ENCODE data around the gene AIP. TPM values are rescaled to one million over a fixed set of nuclear protein-coding genes. Genes with fewer than 3 reads are reported as not detected.

The AIP gene
- total RNA-seq, 1 donor from 2014 or later, result 56.4 TPM

- DNase-seq (ENCODE audit: low read depth), result no peak
Measured at GRCh38 chr11:67492801-67493547, 10.1 kb downstream of the AIP start.

DNA sequence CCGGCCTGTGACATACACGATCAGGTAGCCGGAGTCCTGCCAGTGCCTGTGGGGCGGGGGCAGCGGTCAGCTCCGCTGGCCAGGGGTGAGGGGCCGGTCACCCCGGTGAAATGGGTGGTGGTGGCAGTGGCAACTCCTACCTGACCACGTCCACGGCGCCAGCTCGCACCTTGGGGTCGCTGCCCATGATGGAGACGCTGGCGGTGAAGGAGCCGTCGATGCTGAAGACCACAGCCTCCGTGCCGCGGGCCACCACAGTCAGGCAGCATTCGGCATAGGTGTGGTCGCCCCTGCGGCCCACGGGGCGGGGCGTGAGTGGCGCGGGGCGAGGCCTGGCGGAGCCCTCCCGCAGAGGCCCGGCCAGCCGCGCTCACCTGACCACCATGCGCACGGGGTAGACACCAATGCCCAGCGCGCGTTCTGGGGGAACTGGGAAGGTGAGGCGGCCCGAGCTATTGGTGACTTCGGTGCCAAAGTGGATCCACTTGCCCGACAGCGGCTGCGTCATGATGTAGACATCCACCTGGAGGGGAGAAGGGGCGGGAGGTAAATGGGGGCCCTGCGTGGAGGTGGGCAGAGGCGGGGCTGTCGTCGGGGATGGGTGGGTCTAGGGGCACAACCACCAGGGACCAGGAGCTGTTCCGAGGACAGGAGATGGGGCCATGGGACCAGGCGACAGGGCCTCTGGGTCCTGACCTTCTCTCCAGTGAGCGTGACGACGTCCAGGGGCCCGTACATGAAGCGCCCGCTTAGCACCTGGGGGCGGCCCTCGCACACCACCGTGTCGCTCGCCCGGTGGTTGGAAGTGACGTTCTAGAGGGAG, 10.9 kb downstream of the AIP start:
- DNase-seq (ENCODE audit: low read depth), result no peak

DNA sequence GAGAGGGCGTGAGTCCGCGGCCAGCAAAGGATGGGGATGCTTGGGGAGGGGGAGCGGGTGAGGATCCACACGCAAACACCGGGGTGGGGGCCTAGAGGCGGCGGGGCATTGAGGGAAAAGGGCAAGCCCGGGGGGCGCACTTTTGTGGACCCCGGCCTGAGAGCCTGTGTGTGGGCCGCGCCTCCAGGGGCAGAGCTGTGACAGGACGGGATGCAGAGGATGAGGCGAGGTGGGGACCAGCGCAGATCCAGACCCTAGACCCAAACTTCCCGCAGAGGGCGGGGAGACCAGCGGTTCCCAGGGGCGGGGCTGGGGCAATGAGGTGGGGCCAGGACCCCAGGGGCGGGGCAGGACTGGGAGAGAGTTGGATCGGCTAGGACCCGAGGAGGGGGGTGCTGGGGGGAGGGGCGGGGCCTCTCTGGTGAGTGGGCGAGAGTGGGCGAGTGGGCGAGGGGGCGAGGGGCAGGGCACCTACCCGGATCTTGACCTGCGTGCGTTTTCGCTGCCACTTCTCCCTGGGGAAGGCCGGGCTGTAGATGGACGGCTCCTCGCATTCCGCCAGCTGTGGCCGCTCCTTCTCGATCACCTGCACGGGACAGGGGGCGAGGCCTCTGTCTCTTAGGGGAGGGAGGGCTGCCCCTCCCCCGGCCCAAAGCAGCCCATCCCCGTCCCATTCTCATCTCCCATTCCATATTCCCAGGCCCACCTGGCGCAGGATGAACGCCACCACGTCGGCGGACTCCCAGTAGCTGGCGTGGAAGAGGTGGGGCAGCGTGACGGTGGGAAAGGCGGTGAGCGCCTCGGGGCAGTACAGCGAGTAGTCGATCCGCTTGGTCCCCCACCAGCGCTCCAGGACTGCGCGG, 11.8 kb downstream of the AIP start:
- DNase-seq (ENCODE audit: low read depth), result no peak

- no peak for DNase-seq (ENCODE audit: low read depth)
Measured at GRCh38 chr11:67495234-67496005, 12.6 kb downstream of the AIP start.

DNA sequence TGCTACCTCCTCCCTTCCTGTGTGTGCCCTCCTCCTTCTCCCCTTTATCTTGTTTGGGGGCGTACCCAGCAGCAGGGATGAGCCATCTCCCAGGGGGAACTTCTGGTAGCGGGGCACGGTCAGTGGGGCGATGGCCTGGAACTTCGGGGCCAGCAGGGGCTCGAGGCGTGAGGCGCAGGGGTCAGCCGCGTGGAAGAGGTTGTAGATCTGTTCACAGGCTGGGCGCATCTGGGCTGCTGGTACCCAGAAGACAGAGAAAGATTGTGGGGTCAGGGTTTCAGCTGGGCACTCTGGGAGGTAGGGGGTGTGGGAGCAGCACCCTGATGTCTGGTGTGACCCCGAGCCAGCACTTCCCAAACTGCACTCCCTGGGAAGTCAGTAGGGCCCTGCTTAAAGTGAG, 13.3 kb downstream of the AIP start:
- DNase-seq (ENCODE audit: low read depth), result no peak

GRCh38 chr11:67497656-67498291, 14.9 kb downstream of the AIP start:
- DNase-seq (ENCODE audit: low read depth), result no peak

DNA sequence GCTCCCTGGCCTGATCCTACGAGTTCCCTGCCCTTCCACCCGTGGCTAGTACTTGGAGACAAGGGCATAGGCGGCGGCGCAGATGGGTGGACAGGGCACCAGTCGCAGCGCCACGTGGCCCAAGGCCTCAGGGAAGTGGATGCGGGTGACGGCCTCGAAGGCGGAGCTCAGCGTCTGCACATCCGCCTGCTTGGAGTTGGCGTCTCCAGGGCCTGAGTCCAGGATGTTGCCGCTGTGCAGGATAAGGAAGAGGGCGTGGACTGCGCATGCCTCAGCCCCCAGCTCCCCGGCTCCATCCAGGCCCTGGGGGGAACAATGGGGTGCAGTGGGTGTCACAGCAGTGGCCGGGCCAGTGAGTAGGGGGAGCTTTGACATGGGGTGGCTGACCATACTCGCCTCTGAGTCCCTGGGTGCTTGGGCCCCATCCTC, 15.7 kb downstream of the AIP start:
- DNase-seq (ENCODE audit: low read depth), result no peak

- DNase-seq (ENCODE audit: low read depth), result no peak
Measured at GRCh38 chr11:67499808-67500483, 17.1 kb downstream of the AIP start.

DNA sequence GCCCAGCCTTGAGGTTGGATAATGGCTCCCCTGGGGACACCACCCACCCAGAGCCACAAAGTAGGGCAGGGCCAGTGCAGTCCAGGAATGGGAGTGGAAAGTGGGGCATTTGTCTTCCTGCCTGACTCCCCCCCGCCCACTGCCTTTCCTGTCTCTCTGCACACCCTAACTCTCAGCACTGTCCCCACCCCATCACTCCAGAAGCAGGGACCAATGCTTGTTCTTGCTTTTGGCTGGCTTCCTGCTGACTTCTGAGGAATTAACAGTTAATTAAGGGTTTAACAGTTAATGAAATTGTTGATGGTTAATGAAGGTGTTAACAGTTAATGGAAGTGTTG, 17.6 kb downstream of the AIP start:
- DNase-seq (ENCODE audit: low read depth), result no peak

GRCh38 chr11:67500831-67501715, 18.2 kb downstream of the AIP start:
- no peak for DNase-seq (ENCODE audit: low read depth)

DNA sequence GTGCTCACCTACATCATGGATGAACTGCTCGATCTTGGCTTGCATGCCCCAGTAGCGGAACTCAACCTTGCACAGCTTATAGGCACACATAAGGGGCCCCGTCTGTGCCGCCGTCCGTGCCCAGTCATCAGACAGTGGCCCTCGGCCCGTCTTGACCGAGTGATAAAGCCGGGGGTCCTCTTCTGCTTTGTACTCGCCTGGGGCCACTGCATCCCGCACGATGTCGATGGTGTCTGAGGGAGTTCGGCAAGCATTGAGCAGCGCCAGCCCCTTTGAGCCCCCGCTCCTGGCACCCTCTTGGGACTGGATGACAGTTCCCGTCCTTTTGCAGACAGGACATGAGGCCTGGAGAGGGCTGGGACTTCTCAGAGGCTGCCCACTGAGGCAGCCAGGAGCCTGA, 19.0 kb downstream of the AIP start:
- no peak for DNase-seq (ENCODE audit: low read depth)

- DNase-seq (ENCODE audit: low read depth), result no peak
Measured at GRCh38 chr11:67502328-67502979, 19.6 kb downstream of the AIP start.

- no peak for DNase-seq (ENCODE audit: low read depth)
Measured at GRCh38 chr11:67503119-67504004, 20.5 kb downstream of the AIP start.

DNA sequence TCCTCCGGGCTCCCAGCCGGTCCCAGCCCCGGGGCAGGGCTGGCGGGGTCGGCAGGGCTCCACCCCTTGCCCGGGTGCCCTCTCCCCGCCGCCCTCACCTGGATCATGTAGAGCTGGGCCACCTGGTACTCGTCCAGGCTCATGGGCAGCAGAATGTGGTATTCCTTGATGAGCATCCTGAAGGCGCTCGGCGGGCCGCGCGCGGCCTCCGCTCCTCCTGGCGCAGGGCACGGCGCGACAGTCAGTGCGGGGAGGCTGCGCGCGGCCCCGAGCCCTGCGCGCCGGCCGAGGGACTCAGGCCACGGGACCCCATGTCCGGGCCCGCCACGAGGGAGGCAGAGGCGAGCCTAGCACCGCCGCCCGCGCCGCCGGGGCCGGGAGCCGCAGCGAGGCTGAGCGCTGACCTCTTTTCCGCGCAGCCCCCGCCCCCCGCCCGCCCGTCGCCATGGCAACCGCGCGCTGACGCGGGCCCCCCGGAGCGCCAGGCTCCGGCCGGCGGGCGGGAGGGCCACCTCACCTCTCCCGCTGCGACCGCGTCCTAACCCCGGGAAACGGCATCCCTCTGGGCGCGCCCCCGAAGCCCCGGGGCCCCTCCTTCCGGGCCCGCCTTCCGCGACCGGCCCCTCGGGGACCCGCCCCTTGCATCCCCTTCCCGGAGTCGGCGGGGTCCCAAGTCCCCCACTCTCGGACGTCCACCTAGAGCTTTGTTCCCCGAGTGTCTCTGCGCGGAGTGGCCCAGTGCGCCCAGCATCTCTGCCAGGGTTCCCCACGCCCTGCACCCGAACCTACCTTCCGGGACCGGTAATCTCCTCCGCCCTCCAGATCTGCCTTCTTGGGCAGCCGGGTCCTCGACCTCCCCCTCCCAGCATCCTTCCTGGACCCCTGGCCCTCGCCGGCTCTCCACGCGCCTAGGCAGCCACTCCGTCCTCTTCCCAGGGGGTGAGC, 21.5 kb downstream of the AIP start:
- DNase-seq (ENCODE audit: low read depth), result peak; percentile 13

DNA sequence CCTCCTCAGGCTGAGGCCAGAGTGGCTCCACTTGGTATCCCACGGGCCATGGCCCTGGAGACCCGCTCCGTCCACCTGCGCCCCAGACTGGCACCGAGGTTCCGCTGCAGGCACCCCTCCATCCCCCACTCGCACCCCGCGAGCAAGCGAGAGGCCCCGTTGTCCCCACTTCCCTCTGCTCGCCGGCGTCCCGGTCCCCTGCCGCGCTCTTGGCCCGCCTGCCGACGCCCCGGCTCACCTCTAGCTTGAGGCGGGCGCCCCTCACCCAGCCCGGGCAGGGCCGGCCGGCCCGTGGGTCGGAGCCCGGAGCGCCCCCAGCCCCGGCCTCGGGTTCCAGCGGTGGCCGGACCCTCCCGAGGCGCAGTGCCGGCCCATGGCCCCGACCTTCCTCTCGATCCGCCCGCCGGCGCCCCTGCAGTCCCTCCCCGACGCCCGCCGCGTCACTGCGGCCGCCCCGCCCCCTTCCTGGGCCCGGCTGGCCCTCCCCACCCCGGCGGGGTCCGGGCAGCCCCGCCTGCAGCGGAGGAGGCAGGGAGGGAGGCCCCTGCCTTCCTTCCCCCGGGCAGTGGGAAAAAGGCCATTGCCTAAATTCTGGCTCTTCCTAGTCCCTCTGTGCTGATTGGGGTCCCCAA, 22.2 kb downstream of the AIP start, which contains the start of gene PITPNM1:
PITPNM1 (minus strand) TSS at position 414 of the 632 bp plus-strand sequence. CDS start 1,183 bp downstream, outside the sequence.
- peak; percentile 63 for DNase-seq (ENCODE audit: low read depth)

Data from myocyte (in vitro differentiated cells).